ENCODE measurements around the gene GRAMD1B.
"Not testable (repeated sequence)": the region's sequence is repeated elsewhere in the genome, so short reads cannot be mapped to it uniquely, and the experiment has no call there.

GRCh38 chr11:123659965-123660364 is 229.9 kb downstream of the GRAMD1B start:
- not testable (repeated sequence) for TF ChIP-seq EZH2 (IDR thresholded peaks at IDR 0.05); MAX (IDR thresholded peaks at IDR 0.05); RAD21 (IDR thresholded peaks at IDR 0.05; ENCODE audit: low read depth); POLR2A (IDR thresholded peaks at IDR 0.05; ENCODE audit: borderline replicate concordance, extremely low read depth, insufficient read depth, insufficient read length); ZNF274 (IDR thresholded peaks at IDR 0.05; ENCODE audit: low read depth, low read length); EZH2phosphoT487 (IDR thresholded peaks at IDR 0.05; ENCODE audit: borderline replicate concordance)
- TF ChIP-seq, protein P1, sequence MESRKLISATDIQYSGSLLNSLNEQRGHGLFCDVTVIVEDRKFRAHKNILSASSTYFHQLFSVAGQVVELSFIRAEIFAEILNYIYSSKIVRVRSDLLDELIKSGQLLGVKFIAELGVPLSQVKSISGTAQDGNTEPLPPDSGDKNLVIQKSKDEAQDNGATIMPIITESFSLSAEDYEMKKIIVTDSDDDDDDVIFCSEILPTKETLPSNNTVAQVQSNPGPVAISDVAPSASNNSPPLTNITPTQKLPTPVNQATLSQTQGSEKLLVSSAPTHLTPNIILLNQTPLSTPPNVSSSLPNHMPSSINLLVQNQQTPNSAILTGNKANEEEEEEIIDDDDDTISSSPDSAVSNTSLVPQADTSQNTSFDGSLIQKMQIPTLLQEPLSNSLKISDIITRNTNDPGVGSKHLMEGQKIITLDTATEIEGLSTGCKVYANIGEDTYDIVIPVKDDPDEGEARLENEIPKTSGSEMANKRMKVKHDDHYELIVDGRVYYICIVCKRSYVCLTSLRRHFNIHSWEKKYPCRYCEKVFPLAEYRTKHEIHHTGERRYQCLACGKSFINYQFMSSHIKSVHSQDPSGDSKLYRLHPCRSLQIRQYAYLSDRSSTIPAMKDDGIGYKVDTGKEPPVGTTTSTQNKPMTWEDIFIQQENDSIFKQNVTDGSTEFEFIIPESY (IDR thresholded peaks at IDR 0.05; ENCODE audit: extremely low read depth, insufficient replicate concordance, low read length), result not testable (repeated sequence)
- TF ChIP-seq, protein P2, sequence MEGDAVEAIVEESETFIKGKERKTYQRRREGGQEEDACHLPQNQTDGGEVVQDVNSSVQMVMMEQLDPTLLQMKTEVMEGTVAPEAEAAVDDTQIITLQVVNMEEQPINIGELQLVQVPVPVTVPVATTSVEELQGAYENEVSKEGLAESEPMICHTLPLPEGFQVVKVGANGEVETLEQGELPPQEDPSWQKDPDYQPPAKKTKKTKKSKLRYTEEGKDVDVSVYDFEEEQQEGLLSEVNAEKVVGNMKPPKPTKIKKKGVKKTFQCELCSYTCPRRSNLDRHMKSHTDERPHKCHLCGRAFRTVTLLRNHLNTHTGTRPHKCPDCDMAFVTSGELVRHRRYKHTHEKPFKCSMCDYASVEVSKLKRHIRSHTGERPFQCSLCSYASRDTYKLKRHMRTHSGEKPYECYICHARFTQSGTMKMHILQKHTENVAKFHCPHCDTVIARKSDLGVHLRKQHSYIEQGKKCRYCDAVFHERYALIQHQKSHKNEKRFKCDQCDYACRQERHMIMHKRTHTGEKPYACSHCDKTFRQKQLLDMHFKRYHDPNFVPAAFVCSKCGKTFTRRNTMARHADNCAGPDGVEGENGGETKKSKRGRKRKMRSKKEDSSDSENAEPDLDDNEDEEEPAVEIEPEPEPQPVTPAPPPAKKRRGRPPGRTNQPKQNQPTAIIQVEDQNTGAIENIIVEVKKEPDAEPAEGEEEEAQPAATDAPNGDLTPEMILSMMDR (IDR thresholded peaks at IDR 0.05 in 2 of 3, conservative IDR thresholded peaks at IDR 0.05 in 1 of 3; ENCODE audit: borderline replicate concordance in 1 of 3, insufficient read depth in 1 of 3, low read depth in 2 of 3, low read length in 2 of 3), result not testable (repeated sequence)
